H9 (cell line): ENCODE measurements around the gene CCDC34. TPM values are rescaled to one million over a fixed set of nuclear protein-coding genes. Genes with fewer than 3 reads are reported as not detected.

Experiments
- DNase-seq: peaks from one replicate; pipeline ENCODE4 v3.0.0-alpha.2; 2017
- H2AFZ ChIP-seq: one replicate; pipeline ENCODE4 v1.6.1; 2013; ENCODE audit warnings: mild to moderate bottlenecking, low read length, control low read depth, moderate library complexity
- H2AK5ac ChIP-seq: 2 replicates; pipeline ENCODE4 v1.6.1; 2013; ENCODE audit warnings: low read length, control low read depth, mixed read lengths; ENCODE audit not compliant: insufficient read length
- H2BK120ac ChIP-seq: one replicate; pipeline ENCODE4 v1.6.1; 2013; ENCODE audit warnings: low read depth, mild to moderate bottlenecking, low read length, control low read depth, inconsistent platforms; ENCODE audit not compliant: poor library complexity, severe bottlenecking
- H2BK12ac ChIP-seq: 2 replicates; pipeline ENCODE4 v1.6.1; 2013; ENCODE audit warnings: low read length, control low read depth, mixed read lengths, low read depth; ENCODE audit not compliant: insufficient read length
- H2BK15ac ChIP-seq: 2 replicates; pipeline ENCODE4 v1.6.1; 2013; ENCODE audit warnings: low read depth, low read length, control low read depth
- H2BK20ac ChIP-seq: one replicate; pipeline ENCODE4 v1.6.1; 2013; ENCODE audit warnings: low read depth, mild to moderate bottlenecking, low read length, control low read depth, inconsistent platforms; ENCODE audit not compliant: poor library complexity, severe bottlenecking
- H2BK5ac ChIP-seq: 2 replicates; pipeline ENCODE4 v1.6.1; 2013; ENCODE audit warnings: low read length, control low read depth, mixed read lengths; ENCODE audit not compliant: insufficient read length
- H3K14ac ChIP-seq: 2 replicates; pipeline ENCODE4 v1.6.1; 2013; ENCODE audit warnings: low read length, control low read depth; ENCODE audit not compliant: insufficient read depth
- H3K18ac ChIP-seq: 2 replicates; pipeline ENCODE4 v1.6.1; 2013; ENCODE audit warnings: low read depth, mild to moderate bottlenecking, mixed read lengths, low read length, control low read depth; ENCODE audit not compliant: insufficient read length
- H3K23ac ChIP-seq: 2 replicates; pipeline ENCODE4 v1.6.1; 2013; ENCODE audit warnings: low read length, control low read depth, mixed read lengths, low read depth; ENCODE audit not compliant: insufficient read length
- H3K23me2 ChIP-seq: 2 replicates; pipeline ENCODE4 v1.6.1; 2013; ENCODE audit warnings: low read depth, mild to moderate bottlenecking, mixed read lengths, low read length, control low read depth; ENCODE audit not compliant: insufficient read length, poor library complexity, severe bottlenecking
- H3K27ac ChIP-seq: 2 replicates; pipeline ENCODE4 v1.5.1; 2013; ENCODE audit warnings: low read length, control low read depth, mixed read lengths, low read depth; ENCODE audit not compliant: insufficient read length
- H3K27me3 ChIP-seq: 2 replicates; pipeline ENCODE4 v1.6.1; 2013; ENCODE audit warnings: low read length, control low read depth, inconsistent platforms; ENCODE audit not compliant: insufficient read depth
- H3K4ac ChIP-seq: 2 replicates; pipeline ENCODE4 v1.6.1; 2013; ENCODE audit warnings: low read depth, mild to moderate bottlenecking, control low read depth, inconsistent platforms, low read length, moderate library complexity
- H3K4me1 ChIP-seq: 2 replicates; pipeline ENCODE4 v1.6.1; 2013; ENCODE audit warnings: low read length, control low read depth, inconsistent platforms; ENCODE audit not compliant: insufficient read depth
- H3K4me2 ChIP-seq: 2 replicates; pipeline ENCODE4 v1.6.1; 2013; ENCODE audit warnings: low read length, control low read depth, mixed read lengths; ENCODE audit not compliant: insufficient read length, insufficient read depth
- H3K56ac ChIP-seq: 2 replicates; pipeline ENCODE4 v1.6.1; 2013; ENCODE audit warnings: low read depth, mild to moderate bottlenecking, mixed read lengths, low read length, control low read depth; ENCODE audit not compliant: insufficient read length
- H3K79me1 ChIP-seq: 2 replicates; pipeline ENCODE4 v1.6.1; 2013; ENCODE audit warnings: low read depth, mild to moderate bottlenecking, moderate library complexity, low read length, control low read depth, inconsistent platforms; ENCODE audit not compliant: insufficient read depth, poor library complexity, severe bottlenecking
- H3K79me2 ChIP-seq: 2 replicates; pipeline ENCODE4 v1.6.1; 2013; ENCODE audit warnings: low read length, control low read depth, inconsistent platforms; ENCODE audit not compliant: insufficient read depth
- H3K9ac ChIP-seq: 2 replicates; pipeline ENCODE4 v1.6.1; 2013; ENCODE audit warnings: low read length, control low read depth, mixed read lengths; ENCODE audit not compliant: insufficient read length; ENCODE audit errors: extremely low read depth
- H3K9me3 ChIP-seq: one replicate; pipeline ENCODE4 v1.6.1; 2013; ENCODE audit warnings: low read depth, low read length, inconsistent platforms; ENCODE audit not compliant: control insufficient read depth
- H3T11ph ChIP-seq: one replicate; pipeline ENCODE4 v1.6.1; 2013; ENCODE audit warnings: mild to moderate bottlenecking, low read length, control low read depth, inconsistent platforms
- H4K20me1 ChIP-seq: one replicate; pipeline ENCODE4 v1.6.1; 2013; ENCODE audit not compliant: control insufficient read depth, insufficient read length, insufficient read depth
- H4K5ac ChIP-seq: 2 replicates; pipeline ENCODE4 v1.6.1; 2013; ENCODE audit warnings: low read depth, mild to moderate bottlenecking, mixed read lengths, low read length, control low read depth; ENCODE audit not compliant: insufficient read length
- H4K8ac ChIP-seq: replicated peaks from 2 replicates; pipeline ENCODE4 v1.6.1; 2013; ENCODE audit warnings: low read length, control low read depth, mixed read lengths, low read depth; ENCODE audit not compliant: insufficient read length
- H4K91ac ChIP-seq: 2 replicates; pipeline ENCODE4 v1.6.1; 2013; ENCODE audit warnings: low read depth, mild to moderate bottlenecking, moderate library complexity, mixed read lengths, low read length, control low read depth; ENCODE audit not compliant: insufficient read length
- H3K27ac Mint-ChIP-seq, 3 experiments: 2 replicates in 2 of 3; 3 replicates in 1 of 3; pipeline ENCODE4 v1.8.0; 2020 to 2021; ENCODE audit warnings: mixed read lengths in 3 of 3, mild to moderate bottlenecking in 1 of 3, moderate library complexity in 1 of 3
- H3K27me3 Mint-ChIP-seq: 2 replicates; pipeline ENCODE4 v1.8.0; 2021; ENCODE audit warnings: low read depth, mild to moderate bottlenecking, moderate library complexity, mixed read lengths
- H3K36me3 Mint-ChIP-seq, 3 experiments: 2 replicates in 2 of 3; 3 replicates in 1 of 3; pipeline ENCODE4 v1.8.0; 2020 to 2021; ENCODE audit warnings: low read depth in 3 of 3, mixed read lengths in 3 of 3; ENCODE audit not compliant: insufficient read depth in 1 of 3
- H3K4me1 Mint-ChIP-seq, 2 experiments: 2 replicates each; pipeline ENCODE4 v1.8.0; 2020; ENCODE audit warnings: mixed read lengths in 2 of 2
- H3K4me3 Mint-ChIP-seq, 2 experiments: 2 replicates in 1 of 2; 3 replicates in 1 of 2; pipeline ENCODE4 v1.8.0; 2020 to 2021; ENCODE audit warnings: mild to moderate bottlenecking in 2 of 2, mixed read lengths in 2 of 2, moderate library complexity in 1 of 2
- H3K9me3 Mint-ChIP-seq, 2 experiments: 2 replicates in 1 of 2; 3 replicates in 1 of 2; pipeline ENCODE4 v1.8.0; 2020; ENCODE audit warnings: mild to moderate bottlenecking in 2 of 2, mixed read lengths in 2 of 2, moderate library complexity in 1 of 2
- CTCF ChIP-seq: fragments of 200-600 bp; sonication (generic); conservative IDR thresholded peaks from 3 replicates; pipeline ENCODE4 v1.8.0; 2021; ENCODE audit warnings: antibody characterized with exemption, mild to moderate bottlenecking
- total RNA-seq: library from RNA; stranded (reverse); gene quantifications from 2 replicates; pipeline ENCODE4 v1.2.1, GENCODE V29; 2021

CCDC34 gene
- total RNA-seq, 1 experiment from 2014 or later: 25.2 TPM

- no peak overlapping the region for H2BK120ac ChIP-seq
- H3K27me3 Mint-ChIP-seq: no peaks in the 10 kb centered on the region
- H4K5ac ChIP-seq: no peak overlapping the region
- H3K4me2 ChIP-seq: no peak overlapping the region
- no peaks in the 10 kb centered on the region for H4K20me1 ChIP-seq
- no peak overlapping the region for H3K18ac ChIP-seq
- H4K91ac ChIP-seq: no peak overlapping the region
- no peak overlapping the region for H3K56ac ChIP-seq
- no peaks in the 10 kb centered on the region for H3K9me3 ChIP-seq
- H3K23me2 ChIP-seq: no peaks in the 10 kb centered on the region
- no peak for DNase-seq
- H3K79me1 ChIP-seq: no peaks in the 10 kb centered on the region
- peaks cover 0 to 16% (median 4%) of the 10 kb centered on the region in 3 experiments; a peak in 5 of 7 replicates for H3K36me3 Mint-ChIP-seq
- H3K4me3 Mint-ChIP-seq: no peak overlapping the region
- H3K79me2 ChIP-seq: no peaks in the 10 kb centered on the region
- H2BK5ac ChIP-seq: no peak overlapping the region
- H3K27me3 ChIP-seq: no peaks in the 10 kb centered on the region
- no peak overlapping the region for H3K4ac ChIP-seq
- no peak overlapping the region for H2BK15ac ChIP-seq
- TF ChIP-seq CTCF: no peak
- H3K4me1 ChIP-seq: no peaks in the 10 kb centered on the region; the same call in 1 of the 2 replicates
- no peak overlapping the region for H3K14ac ChIP-seq
- H2BK20ac ChIP-seq: no peak overlapping the region
- H3K27ac Mint-ChIP-seq: no peak overlapping the region
- H3K9me3 Mint-ChIP-seq: peaks cover 0 to 4% of the 10 kb centered on the region in 2 experiments; a peak in 2 of 5 replicates
- H2AK5ac ChIP-seq: no peak overlapping the region
- H4K8ac ChIP-seq: no peak overlapping the region
- H3K4me1 Mint-ChIP-seq: peaks cover 0 to 2% of the 10 kb centered on the region in 2 experiments; a peak in 1 of 4 replicates
- no peak overlapping the region for H3K23ac ChIP-seq
- no peak overlapping the region for H2AFZ ChIP-seq
- H3K9ac ChIP-seq: no peak overlapping the region
- no peak overlapping the region for H3T11ph ChIP-seq
- H3K27ac ChIP-seq: no peak overlapping the region
- H2BK12ac ChIP-seq: no peak overlapping the region
Observed at GRCh38 chr11:27310707-27311106, 52.3 kb downstream of the CCDC34 start.
